Suppressor macrophage treated with lipopolysaccharide for 1 hour (primary cell): ENCODE results near the gene LEMD2.
"Not testable (repeated sequence)": the region's sequence is repeated elsewhere in the genome, so short reads cannot be mapped to it uniquely, and the experiment has no call there.

Experiments
- DNase-seq, 3 donors: peaks; one replicate each; pipeline ENCODE4 v3.0.0-alpha.2; 2020 to 2022

The LEMD2 gene

GRCh38 chr6:33788694-33789549 lies at the start of gene LEMD2:
Gene LEMD2 (minus strand): TSS chr6:33789130. CDS start chr6:33789116, 14 bp downstream.
- peak; percentile 94 to 98 (median 96) for DNase-seq

DNA sequence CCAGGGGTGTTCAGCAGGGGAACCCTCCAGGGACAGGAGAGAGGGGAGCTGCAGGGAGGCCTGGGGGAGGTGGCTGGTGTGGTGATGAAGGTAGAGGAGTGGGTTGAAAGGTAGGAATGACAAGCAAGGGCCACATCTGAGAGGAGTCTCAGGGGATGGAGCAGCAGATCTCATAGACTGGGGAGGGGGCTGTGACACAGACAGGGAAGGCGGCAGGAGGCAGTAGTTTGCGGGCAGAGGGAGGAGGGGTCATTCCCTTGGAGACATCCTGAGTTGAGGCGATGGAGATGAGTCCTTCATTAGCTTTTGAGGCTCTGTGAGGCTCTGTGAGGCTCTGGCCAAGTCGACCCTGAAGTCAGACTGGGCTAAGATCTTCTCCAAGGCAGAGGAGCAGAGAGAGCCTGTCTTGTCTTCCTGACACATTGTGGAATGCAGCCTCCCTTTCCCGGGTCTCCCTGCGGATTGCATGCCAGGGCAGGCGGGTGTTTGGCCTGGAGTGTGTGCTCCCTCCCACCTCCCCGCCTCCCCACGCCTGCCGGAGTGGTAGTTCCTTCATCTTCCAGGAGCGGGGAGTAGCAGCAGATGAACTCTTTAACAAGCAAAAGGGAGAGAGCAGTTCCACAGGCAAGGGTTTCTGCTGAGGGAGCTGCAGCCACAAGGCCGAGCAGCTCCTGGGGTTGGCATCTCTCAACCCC lies 49.2 kb upstream of the LEMD2 start:
- DNase-seq = no peak

- DNase-seq = no peak
Observed at GRCh38 chr6:33836806-33837469, 48.0 kb upstream of the LEMD2 start.

DNA sequence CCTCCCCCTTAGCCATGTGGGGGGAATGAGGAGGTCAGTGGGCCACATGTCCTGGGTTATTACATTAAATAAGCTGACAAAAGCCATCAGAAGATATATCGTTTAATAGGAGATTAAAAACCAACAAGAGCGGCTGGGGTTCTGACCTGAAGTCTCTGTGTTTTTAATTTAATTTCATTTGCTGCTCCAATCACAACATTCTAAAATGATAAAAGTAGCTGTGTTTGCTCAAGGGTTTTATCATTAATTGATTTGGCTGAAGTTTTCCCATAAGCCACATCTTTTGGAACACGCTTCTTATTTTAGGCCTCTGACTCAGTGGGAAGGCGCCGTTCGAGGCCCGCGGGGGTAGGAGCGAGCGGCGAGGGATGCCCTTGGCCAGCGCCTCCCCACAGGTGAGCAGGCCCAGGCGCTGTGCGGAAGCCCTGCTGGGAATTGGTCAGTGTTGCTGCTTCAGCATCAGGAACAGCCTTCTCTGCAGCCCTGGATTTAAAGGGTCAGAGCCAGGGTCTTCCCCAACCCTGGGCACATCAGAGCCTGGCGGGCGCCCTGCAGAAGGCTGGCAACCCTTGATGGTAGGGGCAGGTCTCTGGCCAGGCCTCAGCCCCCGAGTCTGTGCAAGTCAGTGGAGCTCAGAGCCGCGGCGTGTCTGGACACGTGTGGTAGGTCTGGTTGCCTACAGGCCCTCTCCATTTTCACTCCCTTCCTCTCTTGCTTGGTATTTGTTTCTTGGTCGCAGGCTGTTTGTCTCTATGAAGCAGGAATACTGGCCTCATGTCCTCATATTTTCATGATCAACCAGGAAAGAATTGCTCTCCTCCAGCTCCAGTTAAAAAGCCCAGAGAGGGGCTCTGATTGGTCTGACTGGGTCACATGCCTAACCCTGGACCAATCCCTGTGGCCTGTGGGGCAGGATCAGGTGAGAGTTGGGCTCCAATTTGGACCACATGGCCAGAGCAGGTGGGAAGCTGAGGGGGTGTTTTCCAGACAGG lies 45.8 kb upstream of the LEMD2 start:
- DNase-seq = no peak

DNA sequence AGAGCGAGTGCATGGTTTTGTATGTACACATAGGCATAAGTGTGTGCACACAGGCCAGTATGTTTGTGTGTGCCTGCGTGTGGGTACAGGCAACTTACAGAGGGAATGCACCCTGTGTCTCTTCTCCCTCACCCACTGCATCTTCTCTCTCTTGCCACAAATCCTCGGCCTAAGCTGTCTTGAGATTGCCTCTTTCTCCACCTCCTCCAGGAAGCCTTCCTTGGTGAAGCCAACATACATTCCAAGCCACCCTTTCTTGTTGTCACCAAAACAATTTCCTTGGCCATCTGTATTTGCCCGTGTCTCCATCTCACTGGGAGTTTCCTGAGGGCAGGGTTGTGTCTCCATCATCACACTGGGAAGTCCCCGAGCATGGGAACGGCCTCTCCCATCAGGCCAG lies 44.7 kb upstream of the LEMD2 start:
- no peak for DNase-seq

DNA sequence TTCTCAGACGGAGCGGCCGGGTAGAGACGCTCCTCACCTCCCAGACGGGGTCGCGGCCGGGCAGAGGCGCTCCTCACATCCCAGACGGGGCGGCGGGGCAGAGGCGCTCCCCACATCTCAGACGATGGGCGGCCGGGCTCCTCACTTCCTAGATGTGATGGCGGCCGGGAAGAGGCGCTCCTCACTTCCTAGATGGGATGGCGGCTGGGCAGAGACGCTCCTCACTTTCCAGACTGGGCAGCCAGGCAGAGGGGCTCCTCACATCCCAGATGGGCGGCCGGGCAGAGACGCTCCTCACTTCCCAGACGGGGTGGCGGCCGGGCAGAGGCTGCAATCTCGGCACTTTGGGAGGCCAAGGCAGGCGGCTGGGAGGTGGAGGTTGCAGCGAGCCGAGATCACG lies 43.9 kb upstream of the LEMD2 start:
- not testable (repeated sequence) for DNase-seq

DNA sequence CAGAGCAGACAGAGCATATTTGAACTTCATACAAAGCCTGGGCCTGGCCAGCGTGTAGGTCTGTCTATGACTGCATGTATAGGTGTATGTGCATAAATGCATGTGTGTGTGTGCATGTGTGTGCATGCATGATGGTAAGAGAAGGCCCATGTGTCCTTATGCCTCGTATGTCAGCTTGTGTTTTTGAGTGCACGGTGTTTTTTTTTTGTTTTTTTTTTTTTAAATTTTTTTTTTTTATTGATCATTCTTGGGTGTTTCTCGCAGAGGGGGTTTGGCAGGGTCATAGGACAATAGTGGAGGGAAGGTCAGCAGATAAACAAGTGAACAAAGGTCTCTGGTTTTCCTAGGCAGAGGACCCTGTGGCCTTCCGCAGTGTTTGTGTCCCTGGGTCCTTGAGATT lies 42.8 kb upstream of the LEMD2 start:
- DNase-seq = not testable (repeated sequence)

DNA sequence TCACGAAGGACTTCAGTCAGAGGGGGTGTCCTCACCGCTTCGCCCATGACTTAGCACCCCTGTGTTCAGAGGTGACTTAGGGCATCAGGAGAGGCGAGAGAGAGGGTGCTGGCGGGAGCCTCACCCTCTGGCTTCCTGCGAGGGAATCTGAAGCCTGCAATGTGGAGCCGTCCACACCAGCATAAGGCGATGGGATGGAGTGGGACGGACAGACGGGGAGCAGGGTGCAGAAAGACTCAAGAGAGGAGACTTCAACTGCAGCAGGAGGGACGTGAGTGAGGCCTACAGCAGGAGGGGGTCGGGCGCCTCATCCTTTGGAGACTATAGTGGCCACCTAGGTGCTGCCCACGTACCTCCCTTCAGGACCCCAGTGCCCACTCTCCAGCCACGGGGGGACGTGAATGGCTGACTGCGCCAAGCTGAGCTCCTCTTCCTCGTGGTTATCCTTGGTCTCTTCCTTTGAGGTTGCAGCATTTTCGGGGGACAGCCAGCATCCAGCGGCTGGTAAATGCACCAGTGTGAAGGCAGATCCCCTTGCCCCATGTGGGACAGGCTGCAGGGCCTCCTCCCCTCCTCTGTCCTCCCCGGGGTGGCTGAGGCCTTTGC lies 41.8 kb upstream of the LEMD2 start:
- no peak for DNase-seq

DNA sequence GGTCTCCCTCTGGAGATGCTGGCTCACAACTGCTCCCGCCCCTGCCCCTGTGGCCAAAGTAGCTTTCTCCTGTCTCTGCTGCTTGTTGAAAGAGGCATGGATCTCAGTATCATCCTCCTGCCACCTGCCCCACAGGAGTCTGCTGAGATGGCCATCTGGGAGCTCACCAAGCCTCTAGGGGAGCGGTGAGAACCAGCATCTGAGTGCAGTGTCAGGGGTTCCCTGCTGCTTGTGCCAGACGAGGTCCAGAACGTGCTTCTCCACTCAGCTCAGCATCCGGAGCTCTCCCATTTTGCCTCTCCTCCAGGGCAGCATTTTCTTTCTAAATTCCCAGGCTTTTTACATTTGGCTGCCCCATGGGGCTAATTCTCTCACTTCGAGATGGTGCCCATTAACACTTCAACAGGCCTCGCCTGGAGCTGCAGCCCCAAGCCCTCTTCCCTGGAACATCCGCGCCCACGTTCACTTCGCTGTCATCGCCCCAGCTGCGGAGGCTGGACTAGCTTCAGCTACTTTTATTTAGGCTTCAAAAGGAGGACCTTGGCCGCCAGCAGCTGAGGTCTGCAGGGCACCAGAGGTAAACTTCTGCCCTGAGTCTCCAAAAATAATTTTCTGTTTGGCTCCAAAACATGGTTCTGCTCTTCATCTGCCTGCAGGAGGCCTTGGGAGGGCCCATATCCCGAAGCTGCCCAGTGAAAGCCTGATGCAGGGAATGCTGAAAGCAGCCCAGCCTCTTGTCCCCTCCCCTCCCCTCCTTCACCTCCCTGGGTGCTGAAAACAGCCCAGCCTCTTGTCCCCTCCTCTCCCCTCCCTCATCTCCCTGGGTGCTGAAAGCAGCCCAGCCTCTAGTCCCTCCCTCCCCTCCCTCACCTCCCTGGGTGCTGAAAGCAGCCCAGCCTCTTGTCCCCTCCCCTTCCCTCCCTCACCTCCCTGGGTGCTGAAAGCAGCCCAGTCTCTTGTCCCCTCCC lies 40.1 kb upstream of the LEMD2 start:
- no peak for DNase-seq

DNA sequence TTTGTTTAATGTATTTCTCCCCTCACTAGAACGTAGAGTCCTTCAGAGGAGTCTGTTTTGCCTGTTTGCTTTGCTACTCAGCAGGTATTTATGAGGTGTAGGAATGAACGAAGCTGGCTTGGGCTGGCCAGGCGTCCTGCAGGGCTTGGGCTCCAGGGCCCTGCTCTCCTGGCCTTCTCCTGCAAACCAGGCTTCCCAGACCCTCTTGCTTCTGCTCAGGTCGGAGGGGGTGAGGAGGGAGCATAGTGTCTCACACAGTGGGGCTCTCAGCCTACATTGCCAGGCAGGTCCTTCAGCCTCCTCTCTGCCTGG lies 39.5 kb upstream of the LEMD2 start:
- no peak for DNase-seq

GRCh38 chr6:33827546-33828451 lies 38.9 kb upstream of the LEMD2 start:
- DNase-seq = no peak

DNA sequence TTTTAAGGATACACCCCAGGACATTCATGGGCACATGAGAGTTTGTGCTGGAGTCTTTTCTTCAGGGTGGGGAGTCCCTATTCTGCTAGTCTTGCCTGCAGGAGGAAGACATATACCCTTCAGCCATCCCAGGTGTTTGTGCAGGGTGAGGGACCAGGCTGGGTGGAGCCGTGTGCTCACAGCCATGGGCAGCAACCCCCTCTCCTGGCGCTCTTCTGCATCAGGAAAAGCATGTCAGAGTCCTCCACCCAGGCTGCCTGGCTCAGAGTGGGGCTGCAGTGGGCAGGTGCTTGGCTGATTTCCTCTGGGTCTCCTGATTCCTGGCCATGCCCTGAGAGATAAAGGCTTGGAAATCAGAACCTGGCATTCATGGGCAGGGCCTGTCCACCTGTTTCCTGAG lies 37.6 kb upstream of the LEMD2 start:
- DNase-seq = no peak

GRCh38 chr6:33824461-33825154 lies 35.7 kb upstream of the LEMD2 start:
- no peak for DNase-seq

GRCh38 chr6:33823806-33824205 lies 34.9 kb upstream of the LEMD2 start:
- no peak for DNase-seq

DNA sequence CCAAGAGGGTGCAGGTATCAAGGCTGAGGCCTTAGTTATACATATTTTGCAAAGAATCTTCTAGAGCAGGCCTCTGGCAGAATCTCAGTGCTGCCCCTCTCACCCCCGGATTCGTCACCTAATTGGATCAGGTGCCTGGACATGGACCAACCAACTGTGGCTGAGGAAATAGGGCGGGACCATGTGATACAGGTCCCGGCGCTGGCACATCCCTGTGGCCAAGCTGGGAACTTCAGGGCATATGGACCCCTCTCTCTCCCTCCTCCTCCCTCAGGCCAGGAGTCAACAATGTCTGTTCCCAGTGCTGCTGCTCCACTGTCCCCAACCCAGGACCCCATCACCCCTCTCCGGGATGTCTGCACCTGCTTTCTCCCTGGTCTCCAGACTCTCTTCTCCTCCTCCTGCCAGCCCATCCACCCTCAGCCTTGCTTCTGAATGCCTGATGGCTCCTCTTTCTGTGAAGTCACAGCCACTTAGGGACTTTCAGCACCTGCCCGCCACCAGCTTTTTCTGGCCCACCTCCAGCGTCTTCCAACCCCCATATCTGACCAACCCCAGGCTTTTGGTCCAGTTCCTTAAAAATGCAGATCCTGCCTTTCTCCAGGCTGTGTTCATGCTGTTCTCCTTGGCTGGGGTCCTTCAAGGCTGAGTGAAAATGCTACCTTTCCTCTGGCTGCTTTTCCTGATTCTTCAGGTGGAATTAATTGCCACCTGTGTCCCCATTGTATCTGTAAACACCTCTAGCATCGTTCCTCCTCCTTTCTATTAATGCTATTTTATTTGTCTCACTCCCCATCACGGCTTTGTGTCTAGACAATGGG lies 33.9 kb upstream of the LEMD2 start:
- peak in 2 of 3 donors; percentile 11 to 36 for DNase-seq

GRCh38 chr6:33820784-33821520 lies 32.0 kb upstream of the LEMD2 start:
- DNase-seq = no peak

GRCh38 chr6:33820243-33820642 lies 31.3 kb upstream of the LEMD2 start:
- DNase-seq = no peak

- no peak for DNase-seq
Observed at GRCh38 chr6:33819021-33819420, 30.1 kb upstream of the LEMD2 start.
